Stimulated activated memory B cell treated with anti-CD40 and anti-IgM and Interleukin-4, amounts not matched to agents 10 μg/mL and 1 μg/mL and 100 μg/mL, for 72 hours (primary cell): ENCODE measurements around the gene BNIP5.

Source experiments
- ATAC-seq: fragments of 150-1000 bp; cut with Tn5 transposase; 2 replicates; pipeline ENCODE4 v1.10.0; 2021
- H3K27ac Mint-ChIP-seq: one replicate; pipeline ENCODE4 v1.8.0; 2022; ENCODE audit warnings: mild to moderate bottlenecking, mixed read lengths
- H3K27me3 Mint-ChIP-seq: one replicate; pipeline ENCODE4 v1.8.0; 2022; ENCODE audit warnings: mixed read lengths
- H3K36me3 Mint-ChIP-seq: one replicate; pipeline ENCODE4 v1.8.0; 2022; ENCODE audit warnings: mixed read lengths
- H3K4me1 Mint-ChIP-seq: one replicate; pipeline ENCODE4 v1.8.0; 2022; ENCODE audit warnings: mixed read lengths
- H3K4me3 Mint-ChIP-seq: one replicate; pipeline ENCODE4 v1.8.0; 2022; ENCODE audit warnings: mild to moderate bottlenecking, moderate library complexity, mixed read lengths
- H3K9me3 Mint-ChIP-seq: one replicate; pipeline ENCODE4 v1.8.0; 2022; ENCODE audit warnings: mixed read lengths

BNIP5 gene

GRCh38 chr6:36267731-36268477, 68.8 kb downstream of the BNIP5 start:
- Mint-ChIP-seq H3K4me3 (no peak overlapping the region), H3K36me3 (no peaks in the 10 kb centered on the region), H3K9me3 (peaks cover 3% of the 10 kb centered on the region), H3K4me1 (no peaks in the 10 kb centered on the region), H3K27me3 (peaks cover 40% of the 10 kb centered on the region), H3K27ac (no peak overlapping the region)
- no peak for ATAC-seq

GRCh38 chr6:36266913-36267644, 69.6 kb downstream of the BNIP5 start:
- Mint-ChIP-seq H3K27ac (no peak overlapping the region), H3K4me1 (no peaks in the 10 kb centered on the region), H3K9me3 (peaks cover 3% of the 10 kb centered on the region), H3K36me3 (no peaks in the 10 kb centered on the region), H3K4me3 (no peak overlapping the region), H3K27me3 (peaks cover 42% of the 10 kb centered on the region)
- ATAC-seq, result no peak
